Measurements from ENCODE around the gene HMGCS2. TPM values are rescaled to one million over a fixed set of nuclear protein-coding genes. Genes with fewer than 3 reads are reported as not detected.

HMGCS2 gene
- total and polyA plus RNA-seq, 2 donors (not counting 1 experiment from before 2014, with no cell fraction given): not detected

- POLR2A ChIA-PET: no interaction called here
- no peaks in the 10 kb centered on the region for H3K79me2 ChIP-seq (ENCODE audit: control insufficient read depth, insufficient read depth, low read length)
- H3K4me1 ChIP-seq (ENCODE audit: control insufficient read depth in 2 of 2, insufficient read depth in 2 of 2, low read length in 2 of 2): no peaks in the 10 kb centered on the region
These were observed 35.0 kb downstream of the HMGCS2 start for GRCh38 chr1:119733754-119734153.

More at GRCh38 chr1:119733754-119734153, 35.0 kb downstream of the HMGCS2 start:
- no peaks in the 10 kb centered on the region for H3K27me3 ChIP-seq (replicated peaks in 1 of 4; ENCODE audit: control extremely low read depth in 1 of 4, control insufficient read depth in 3 of 4, insufficient read depth in 4 of 4, low read length in 3 of 4)
- H3K9me3 ChIP-seq (ENCODE audit: control extremely low read depth in 1 of 3, control insufficient read depth in 2 of 3, insufficient read depth in 1 of 3, low read length in 2 of 3): no peaks in the 10 kb centered on the region
- no peak for DNase-seq
- ATAC-seq (ENCODE audit: low read depth): no peak
- no peaks in the 10 kb centered on the region for H4K20me1 ChIP-seq (ENCODE audit: control insufficient read depth, insufficient read depth, low read length, poor library complexity, severe bottlenecking)
- Mint-ChIP-seq H3K9me3 (ENCODE audit: insufficient read depth) (no peaks in the 10 kb centered on the region), H3K27ac (no peak overlapping the region), H3K27me3 (no peaks in the 10 kb centered on the region), H3K4me1 (no peaks in the 10 kb centered on the region), H3K4me3 (no peak overlapping the region)
- no peak overlapping the region for H3K9ac ChIP-seq (ENCODE audit: low read length)
- no peak overlapping the region for H3K27ac ChIP-seq (ENCODE audit: low read length in 2 of 2)
- CTCF ChIA-PET: interaction anchor here (3.6 kb wide), 1 partner anchor 11 kb away, joined by 21 read pairs; no protein-coding TSS in a partner anchor
- H3K36me3 ChIP-seq (replicated peaks in 1 of 2; ENCODE audit: control extremely low read depth in 1 of 2, control insufficient read depth in 1 of 2, extremely low read depth in 1 of 2, insufficient read depth in 2 of 2, low read length in 1 of 2): no peaks in the 10 kb centered on the region
- intact Hi-C loops (cut with micrococcal nuclease): no loop called here
- no peak overlapping the region for H3K4me2 ChIP-seq (replicated peaks; ENCODE audit: low read depth, low read length, poor library complexity, severe bottlenecking)
- no peak overlapping the region for H2AFZ ChIP-seq (ENCODE audit: insufficient read depth, low read depth, low read length, poor library complexity, severe bottlenecking)
- no peak overlapping the region for H3K4me3 ChIP-seq (ENCODE audit: control extremely low read depth in 1 of 5, extremely low read depth in 1 of 5, insufficient read depth in 1 of 5, low read depth in 2 of 5, low read length in 4 of 5)
- 83% methylated on average over 2 of the region's 3 CpGs for WGBS (ENCODE audit: insufficient coverage)
- no peak for TF ChIP-seq CTCF (IDR thresholded peaks at IDR 0.05)
- no peak for TF ChIP-seq EZH2 (IDR thresholded peaks at IDR 0.05; ENCODE audit: borderline replicate concordance, insufficient read depth, low read depth, low read length, poor library complexity, severe bottlenecking)
